Activated naive CD4-positive, alpha-beta T cell treated with anti-CD3 and anti-CD28 coated beads, Interleukin-2, amount 50 U/mL, for 16 hours (primary cell): ENCODE data around the gene ARHGEF35.
"Not testable (repeated sequence)": the region's sequence is repeated elsewhere in the genome, so short reads cannot be mapped to it uniquely, and the experiment has no call there.

Source experiments
- DNase-seq: peaks from one replicate; pipeline ENCODE4 v3.0.0-alpha.2; 2020

ARHGEF35 gene

DNA sequence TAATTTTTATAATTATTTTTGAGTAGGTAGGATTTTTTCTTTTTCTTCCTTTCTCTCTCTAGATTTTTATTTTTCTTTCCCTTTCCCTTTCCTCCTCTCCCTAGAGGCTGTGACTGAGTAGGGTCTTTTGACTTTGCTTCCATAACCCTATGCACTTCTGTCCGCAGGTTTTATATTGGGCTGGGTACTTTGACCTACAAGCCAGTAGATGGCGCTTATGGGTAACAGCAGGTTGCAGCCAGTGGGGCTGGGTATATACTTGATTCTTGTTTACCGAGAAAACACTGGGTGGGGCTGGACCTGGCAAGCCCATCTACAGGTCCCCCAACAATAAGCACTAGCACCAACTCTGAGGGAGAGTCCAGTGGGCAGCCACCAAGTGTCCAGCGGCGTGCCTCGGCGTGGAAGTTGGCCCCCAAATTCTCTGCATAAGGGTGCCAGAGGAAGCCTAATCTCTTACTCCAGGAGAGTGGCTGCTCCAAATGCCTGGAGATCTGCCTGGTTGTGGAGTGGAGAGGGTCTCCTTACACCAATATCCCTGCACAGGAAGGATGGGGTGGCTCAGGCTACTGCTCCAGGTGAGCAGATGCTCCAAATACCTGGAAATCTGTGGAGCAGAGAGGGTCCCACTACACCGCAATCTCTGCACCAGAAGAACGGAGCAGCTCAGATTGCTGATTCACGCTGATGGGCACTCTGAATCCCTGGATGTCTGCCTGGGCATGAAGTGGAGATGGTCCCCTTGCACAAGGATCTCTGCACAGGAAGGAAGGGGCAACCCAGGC, 17.1 kb downstream of the ARHGEF35 start:
- peak; percentile 11 for DNase-seq

- DNase-seq = no peak
Observed at GRCh38 chr7:144174613-144175012, 21.0 kb downstream of the ARHGEF35 start.

DNA sequence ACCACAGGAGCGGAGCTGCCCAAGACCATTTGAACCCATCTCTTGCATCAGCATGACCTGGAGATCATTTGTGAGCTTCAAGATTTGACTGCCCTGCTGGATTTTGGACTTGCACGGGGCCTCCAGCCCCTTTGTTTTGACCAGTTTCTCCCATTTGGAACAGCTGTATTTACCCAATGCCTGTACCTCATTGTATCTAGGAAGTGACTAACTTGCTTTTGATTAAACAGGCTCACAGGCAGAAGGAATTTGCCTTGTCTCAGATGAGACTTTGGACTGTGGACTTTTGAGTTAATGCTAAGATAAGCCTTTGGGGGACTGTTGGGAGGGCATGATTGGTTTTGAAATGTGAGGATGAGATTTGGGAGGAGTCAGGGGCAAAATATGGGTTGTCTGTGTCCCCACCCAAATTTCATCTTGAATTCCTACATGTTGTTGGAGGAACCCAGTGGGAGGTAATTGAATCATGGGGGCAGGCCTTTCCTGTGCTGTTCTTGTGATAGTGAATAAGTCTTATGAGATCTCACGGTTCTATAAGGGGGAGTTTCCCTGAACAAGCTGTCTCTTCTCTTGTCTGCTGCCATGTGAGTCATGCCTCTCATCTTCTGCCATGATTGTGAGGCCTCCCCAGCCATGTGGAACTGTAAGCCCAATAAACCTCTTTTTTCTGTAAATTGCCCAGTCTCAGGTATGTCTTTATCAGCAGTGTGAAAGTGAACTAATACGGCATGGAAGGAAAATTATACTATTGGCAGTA, 23.9 kb downstream of the ARHGEF35 start:
- not testable (repeated sequence) for DNase-seq

GRCh38 chr7:144164784-144165183, 30.8 kb downstream of the ARHGEF35 start:
- no peak for DNase-seq

DNA sequence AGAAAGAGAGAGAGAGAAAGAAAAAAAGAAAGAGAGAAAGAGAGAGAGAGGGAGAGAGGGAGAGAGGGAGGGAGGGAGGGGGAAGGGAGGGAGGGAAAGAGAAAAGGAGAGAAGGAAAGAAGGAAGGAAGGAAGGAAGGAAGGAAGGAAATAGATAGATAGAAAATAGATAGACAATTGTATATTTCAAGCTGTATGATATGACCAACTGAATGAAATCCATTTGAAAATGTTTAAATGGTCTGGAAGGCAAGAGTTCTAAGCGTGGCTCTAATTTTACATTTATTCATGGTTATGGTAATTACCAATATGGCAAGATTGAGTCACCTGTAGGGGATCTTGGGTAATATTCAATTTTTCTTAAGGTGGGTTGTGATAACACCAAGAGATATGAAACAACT, 36.8 kb downstream of the ARHGEF35 start:
- no peak for DNase-seq

DNA sequence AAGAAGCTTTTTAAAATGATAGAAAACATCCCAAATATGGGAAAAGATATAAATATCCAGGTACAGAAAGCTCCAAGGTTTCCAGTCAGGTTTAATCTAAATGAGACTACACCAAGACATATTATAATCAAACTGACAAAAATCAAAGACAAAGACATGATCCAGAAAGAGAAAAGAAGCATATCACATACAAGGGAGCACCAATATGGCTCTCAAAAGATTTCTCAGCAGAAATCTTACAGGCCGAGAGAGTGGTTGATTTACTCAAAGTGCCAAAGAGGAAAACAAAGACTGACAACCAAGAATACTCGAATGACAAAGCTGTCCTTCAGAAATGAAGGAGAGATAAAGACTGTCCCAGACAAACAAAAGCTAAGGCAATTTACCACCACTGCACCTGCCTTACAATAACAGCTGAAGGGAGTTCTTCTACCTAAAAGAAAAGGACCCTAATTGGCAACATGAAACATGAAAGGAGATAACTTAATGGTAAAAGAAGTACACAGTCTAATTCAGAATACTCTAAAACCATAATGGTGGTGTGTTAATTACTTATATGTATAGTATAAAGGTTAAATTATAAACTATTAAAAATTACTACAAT, 47.3 kb downstream of the ARHGEF35 start:
- DNase-seq = no peak

DNA sequence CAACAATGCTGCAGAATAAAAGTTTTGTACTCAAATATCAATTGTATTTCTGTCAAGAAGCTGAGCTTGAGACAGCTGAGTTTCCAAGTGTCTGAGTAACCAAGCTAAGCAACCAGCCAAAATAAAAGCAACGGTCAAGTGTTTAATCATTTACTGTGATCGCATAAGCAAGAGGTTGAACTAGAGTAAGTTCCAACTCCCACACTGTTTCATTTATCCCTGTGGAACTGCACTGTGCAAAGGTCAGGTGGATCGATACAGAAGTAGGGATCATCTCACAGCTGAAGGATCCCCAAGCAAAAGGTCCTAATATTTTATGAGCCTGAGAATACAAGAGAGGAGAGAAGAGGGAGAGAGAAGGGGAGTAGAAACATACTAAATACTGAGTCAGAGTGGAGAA, 51.2 kb downstream of the ARHGEF35 start:
- DNase-seq = no peak

DNA sequence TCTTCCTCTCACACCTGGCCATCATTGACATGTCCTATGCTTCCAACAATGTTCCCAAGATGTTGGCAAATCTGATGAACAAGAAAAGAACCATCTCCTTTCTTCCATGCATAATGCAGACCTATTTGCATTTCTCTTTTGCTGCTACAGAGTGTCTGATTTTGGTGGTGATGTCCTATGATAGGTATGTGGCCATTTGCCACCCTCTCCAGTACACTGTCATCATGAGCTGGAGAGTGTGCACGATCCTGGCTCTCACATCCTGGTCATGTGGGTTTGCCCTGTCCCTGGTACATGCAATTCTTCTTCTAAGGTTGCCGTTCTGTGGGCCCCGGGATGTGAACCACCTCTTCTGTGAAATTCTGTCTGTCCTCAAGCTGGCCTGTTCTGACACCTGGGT, 53.4 kb downstream of the ARHGEF35 start:
- no peak for DNase-seq

DNA sequence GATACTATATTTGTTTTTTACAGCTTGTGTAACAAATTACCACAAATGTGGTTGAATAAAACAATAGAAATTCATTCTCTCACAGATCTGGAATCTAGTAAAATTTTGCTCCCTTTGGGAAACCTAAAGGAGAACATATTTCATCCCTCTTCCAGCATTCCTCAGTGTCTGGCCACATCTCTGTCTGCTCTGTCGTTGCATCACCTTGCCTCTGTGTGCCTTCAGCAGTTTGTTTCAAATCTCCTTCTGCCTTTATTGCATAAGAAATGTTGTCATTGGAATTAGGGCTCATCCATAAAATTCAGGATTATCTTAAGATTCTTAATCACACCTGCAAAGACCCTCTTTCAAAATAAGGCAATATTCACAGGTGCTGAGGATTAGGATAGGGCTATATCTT, 58.1 kb downstream of the ARHGEF35 start:
- DNase-seq = no peak
